Measurements from ENCODE around the gene TBC1D19. TPM values are rescaled to one million over a fixed set of nuclear protein-coding genes. Genes with fewer than 3 reads are reported as not detected.
A peak's percentile ranks its signal among the peaks of the same experiment; 100 is the strongest.
"Not testable (repeated sequence)": the region's sequence is repeated elsewhere in the genome, so short reads cannot be mapped to it uniquely, and the experiment has no call there.

The TBC1D19 gene
- polyA plus RNA-seq, 1 donor from 2014 or later, result 2.7 TPM

DNA sequence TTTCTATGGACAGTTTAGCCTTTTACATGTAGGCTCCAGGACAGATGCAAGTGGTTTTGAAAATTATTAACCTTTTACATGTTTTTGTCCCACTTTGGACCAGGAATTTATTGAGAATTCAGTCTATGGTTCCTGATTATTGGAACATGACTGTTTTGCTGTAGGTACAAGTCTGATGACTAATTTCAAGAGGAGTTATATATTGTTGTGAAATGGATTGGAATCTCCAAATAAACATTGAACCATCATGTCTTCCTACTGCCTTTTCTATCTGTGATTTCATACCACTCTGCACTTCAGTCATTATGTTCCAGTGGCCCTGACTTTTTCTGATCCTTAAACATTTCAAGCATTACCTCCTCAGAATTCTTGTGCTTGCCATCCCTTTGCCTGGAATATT lies 35.9 kb downstream of the TBC1D19 start:
- Mint-ChIP-seq H3K27me3 (no peaks in the 10 kb centered on the region), H3K9me3 (peaks cover 0 to 5% (median 0%) of the 10 kb centered on the region in 3 donors), H3K36me3 (peaks cover 7% of the 10 kb centered on the region), H3K4me3 (peak overlapping the region in 1 of 4 donors; percentile 63), H3K4me1 (peaks cover 4 to 6% (median 4%) of the 10 kb centered on the region in 3 donors), H3K27ac (no peak overlapping the region)

DNA sequence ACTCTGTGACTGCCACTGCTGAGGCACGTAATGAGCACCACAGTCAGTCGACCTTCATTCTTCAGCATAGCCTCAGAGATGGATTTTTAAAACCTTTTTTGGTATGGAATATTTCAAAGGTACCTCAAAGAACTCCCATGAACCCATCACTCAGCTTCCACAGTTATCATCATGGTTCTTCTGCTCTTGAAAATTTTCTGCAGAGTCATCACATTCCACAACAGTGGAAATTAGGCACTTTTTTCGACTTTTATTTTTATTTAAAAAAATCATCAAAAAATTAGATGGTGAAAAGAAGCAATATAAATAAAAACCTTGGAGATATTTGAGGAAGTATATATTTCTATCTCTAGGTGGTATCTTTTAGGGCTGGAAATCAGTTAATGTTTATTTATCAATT lies 37.5 kb downstream of the TBC1D19 start:
- H3K4me3 Mint-ChIP-seq, result no peak overlapping the region
- H3K27ac Mint-ChIP-seq, result no peak overlapping the region
- H3K9me3 Mint-ChIP-seq, result peaks cover 0 to 5% (median 0%) of the 10 kb centered on the region in 3 donors
- H3K27me3 Mint-ChIP-seq, result no peaks in the 10 kb centered on the region
- H3K4me1 Mint-ChIP-seq, result peaks cover 4 to 6% (median 4%) of the 10 kb centered on the region in 3 donors
- H3K36me3 Mint-ChIP-seq, result peaks cover 7% of the 10 kb centered on the region

DNA sequence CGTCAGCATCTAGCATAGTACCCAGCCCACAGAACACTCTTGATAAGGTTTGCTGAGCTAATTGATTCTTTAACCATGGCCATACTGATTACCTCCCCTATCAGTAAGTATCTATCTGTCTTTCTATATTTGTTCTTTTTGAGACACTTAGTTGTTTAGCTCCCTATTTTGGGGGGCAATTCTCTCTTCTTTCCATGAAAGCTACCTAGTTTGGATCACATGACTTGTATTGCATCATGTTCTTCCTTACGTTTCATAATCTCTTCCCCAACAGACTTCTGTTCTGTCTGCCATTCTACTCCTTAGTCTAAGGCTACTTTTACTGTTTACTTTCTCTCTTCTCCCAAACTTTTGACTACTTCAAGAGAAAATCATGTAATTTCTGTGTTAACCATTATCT lies 39.0 kb downstream of the TBC1D19 start:
- H3K36me3 Mint-ChIP-seq, result peaks cover 4% of the 10 kb centered on the region
- peak overlapping the region in 1 of 3 donors; percentile 42 for H3K27ac Mint-ChIP-seq
- H3K4me1 Mint-ChIP-seq, result peaks cover 4 to 6% (median 4%) of the 10 kb centered on the region in 3 donors
- H3K4me3 Mint-ChIP-seq, result no peak overlapping the region
- H3K9me3 Mint-ChIP-seq, result peaks cover 0 to 5% (median 0%) of the 10 kb centered on the region in 3 donors
- H3K27me3 Mint-ChIP-seq, result no peaks in the 10 kb centered on the region

GRCh38 chr4:26626658-26627057 lies 42.8 kb downstream of the TBC1D19 start:
- not testable (repeated sequence) for H3K27me3 Mint-ChIP-seq, H3K4me3 Mint-ChIP-seq, H3K27ac Mint-ChIP-seq, H3K9me3 Mint-ChIP-seq, H3K4me1 Mint-ChIP-seq
- H3K36me3 Mint-ChIP-seq, result peaks cover 12% of the 10 kb centered on the region

DNA sequence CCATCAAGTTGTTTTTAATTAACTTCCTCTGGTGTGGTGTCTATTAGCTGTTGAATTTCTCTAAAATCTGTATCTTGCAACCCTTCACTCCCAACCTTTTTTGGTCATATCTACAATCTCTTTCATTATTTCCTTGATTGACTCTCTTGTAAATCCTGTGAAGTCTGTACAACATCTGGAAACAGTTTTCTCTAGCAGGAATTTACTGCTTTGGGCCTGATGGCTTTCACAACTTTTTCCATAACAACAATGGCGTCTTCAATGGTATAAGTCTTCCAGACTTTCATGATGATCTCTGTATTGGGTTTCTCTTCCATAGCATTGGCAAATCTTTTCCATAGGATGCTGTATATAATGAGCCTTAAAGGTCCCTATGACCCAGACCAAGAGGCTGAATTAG lies 49.0 kb downstream of the TBC1D19 start:
- Mint-ChIP-seq H3K27ac (no peak overlapping the region), H3K27me3 (no peaks in the 10 kb centered on the region), H3K36me3 (peaks cover 26% of the 10 kb centered on the region), H3K4me3 (no peak overlapping the region), H3K4me1 (peaks cover 0 to 2% (median 0%) of the 10 kb centered on the region in 3 donors), H3K9me3 (no peaks in the 10 kb centered on the region)

GRCh38 chr4:26634237-26634636 lies 50.4 kb downstream of the TBC1D19 start:
- H3K4me1 Mint-ChIP-seq, result no peaks in the 10 kb centered on the region
- H3K36me3 Mint-ChIP-seq, result peaks cover 20% of the 10 kb centered on the region
- H3K27me3 Mint-ChIP-seq, result no peaks in the 10 kb centered on the region
- no peak overlapping the region for H3K4me3 Mint-ChIP-seq
- H3K27ac Mint-ChIP-seq, result no peak overlapping the region
- H3K9me3 Mint-ChIP-seq, result no peaks in the 10 kb centered on the region

- Mint-ChIP-seq H3K27me3 (no peaks in the 10 kb centered on the region), H3K27ac (no peak overlapping the region), H3K9me3 (no peaks in the 10 kb centered on the region), H3K4me1 (no peaks in the 10 kb centered on the region), H3K36me3 (peaks cover 22% of the 10 kb centered on the region), H3K4me3 (no peak overlapping the region)
Measured at GRCh38 chr4:26636458-26636857, 52.6 kb downstream of the TBC1D19 start.

DNA sequence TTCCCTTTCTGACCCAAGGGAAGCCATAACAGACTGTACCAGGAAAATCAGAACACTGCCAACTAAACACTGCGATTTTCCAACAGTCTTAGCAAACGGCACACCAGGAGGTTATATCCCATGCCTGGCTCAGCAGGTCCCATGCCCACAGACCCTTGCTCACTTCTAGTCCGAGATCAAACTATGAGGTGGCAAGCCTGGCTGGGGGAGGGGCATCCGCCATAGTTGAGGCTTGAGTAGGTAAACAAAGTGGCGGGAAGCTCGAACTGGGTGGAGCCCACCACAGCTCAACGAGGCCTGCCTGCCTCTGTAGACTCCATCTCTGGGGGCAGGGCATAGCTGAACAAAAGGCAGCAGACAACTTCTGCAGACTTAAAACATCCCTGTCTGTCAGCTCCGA lies 56.8 kb downstream of the TBC1D19 start:
- H3K9me3 Mint-ChIP-seq, H3K27me3 Mint-ChIP-seq, H3K36me3 Mint-ChIP-seq, H3K27ac Mint-ChIP-seq, H3K4me3 Mint-ChIP-seq, H3K4me1 Mint-ChIP-seq: not testable (repeated sequence)

- H3K27me3 Mint-ChIP-seq, result no peaks in the 10 kb centered on the region
- H3K36me3 Mint-ChIP-seq, result peaks cover 3% of the 10 kb centered on the region
- no peak overlapping the region for H3K4me3 Mint-ChIP-seq
- H3K4me1 Mint-ChIP-seq, result peaks cover 0 to 1% (median 0%) of the 10 kb centered on the region in 3 donors
- H3K27ac Mint-ChIP-seq, result no peak overlapping the region
- peaks cover 1 to 4% (median 2%) of the 10 kb centered on the region in 3 donors for H3K9me3 Mint-ChIP-seq
Measured at GRCh38 chr4:26647523-26648224, 63.8 kb downstream of the TBC1D19 start.

GRCh38 chr4:26648260-26648659 lies 64.4 kb downstream of the TBC1D19 start:
- no peaks in the 10 kb centered on the region for H3K27me3 Mint-ChIP-seq
- H3K27ac Mint-ChIP-seq, result no peak overlapping the region
- no peak overlapping the region for H3K4me3 Mint-ChIP-seq
- peaks cover 1 to 4% (median 2%) of the 10 kb centered on the region in 3 donors for H3K9me3 Mint-ChIP-seq
- peaks cover 8% of the 10 kb centered on the region for H3K36me3 Mint-ChIP-seq
- H3K4me1 Mint-ChIP-seq, result peaks cover 0 to 1% (median 0%) of the 10 kb centered on the region in 3 donors

DNA sequence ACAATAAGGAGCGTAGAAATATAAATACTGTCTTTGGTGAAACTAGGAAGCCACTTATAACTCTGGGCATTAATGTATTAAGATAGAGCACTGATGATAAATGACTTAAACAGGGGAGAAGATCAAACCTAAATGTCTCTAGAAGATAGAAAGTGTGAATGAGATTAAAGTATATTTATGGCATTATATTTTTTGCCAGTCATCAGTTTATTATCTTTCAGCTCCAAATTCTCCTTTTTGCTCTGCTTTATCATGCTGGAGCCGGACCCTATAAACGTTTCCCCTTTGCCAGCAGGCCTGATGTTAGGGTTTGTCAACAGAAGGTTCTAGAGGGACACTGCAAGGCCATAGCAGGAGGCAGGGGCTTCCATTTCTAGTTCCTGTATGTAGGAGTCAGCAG lies 76.4 kb downstream of the TBC1D19 start:
- H3K9me3 Mint-ChIP-seq, result peaks cover 0 to 4% (median 0%) of the 10 kb centered on the region in 3 donors
- H3K36me3 Mint-ChIP-seq, result peaks cover 15% of the 10 kb centered on the region
- H3K27ac Mint-ChIP-seq, result no peak overlapping the region
- H3K4me3 Mint-ChIP-seq, result no peak overlapping the region
- H3K27me3 Mint-ChIP-seq, result no peaks in the 10 kb centered on the region
- H3K4me1 Mint-ChIP-seq, result peaks cover 0 to 1% (median 0%) of the 10 kb centered on the region in 3 donors

- Mint-ChIP-seq H3K27ac (no peak overlapping the region), H3K4me1 (peaks cover 0 to 1% (median 0%) of the 10 kb centered on the region in 3 donors), H3K36me3 (peaks cover 7% of the 10 kb centered on the region), H3K4me3 (no peak overlapping the region), H3K9me3 (no peaks in the 10 kb centered on the region), H3K27me3 (no peaks in the 10 kb centered on the region)
Measured at GRCh38 chr4:26663888-26664287, 80.0 kb downstream of the TBC1D19 start.

DNA sequence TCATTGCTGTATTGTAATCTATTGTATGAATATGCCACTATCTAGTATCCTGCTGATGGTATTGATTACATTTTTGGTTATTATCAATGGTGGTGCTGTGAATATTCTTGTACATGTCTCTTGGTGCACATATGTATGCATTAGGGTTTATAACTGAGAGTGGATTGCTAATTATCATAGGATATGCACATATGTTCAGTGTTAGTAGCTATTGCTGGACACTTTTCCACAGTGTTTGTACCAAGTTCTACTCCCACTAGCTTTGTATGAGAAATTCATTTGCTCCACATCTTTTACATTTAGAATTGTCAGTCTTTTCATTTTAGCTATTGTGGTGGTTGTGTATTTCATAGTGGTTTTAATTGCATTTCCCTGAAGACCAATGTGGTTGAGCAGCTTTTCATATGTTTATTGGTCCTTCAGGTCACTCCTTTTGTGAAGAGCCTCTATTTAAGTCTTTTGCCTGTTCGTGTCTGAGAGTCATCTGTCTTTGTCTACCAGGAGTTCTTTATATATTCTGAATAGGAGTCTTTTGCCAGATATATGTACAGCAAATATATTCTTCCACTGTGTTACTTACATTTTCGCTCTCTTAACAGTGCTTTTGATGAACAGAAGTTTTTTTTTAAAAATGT lies 87.1 kb downstream of the TBC1D19 start:
- Mint-ChIP-seq H3K27ac (no peak overlapping the region), H3K9me3 (no peaks in the 10 kb centered on the region), H3K4me1 (no peaks in the 10 kb centered on the region), H3K36me3 (peaks cover 6% of the 10 kb centered on the region), H3K4me3 (no peak overlapping the region), H3K27me3 (no peaks in the 10 kb centered on the region)

DNA sequence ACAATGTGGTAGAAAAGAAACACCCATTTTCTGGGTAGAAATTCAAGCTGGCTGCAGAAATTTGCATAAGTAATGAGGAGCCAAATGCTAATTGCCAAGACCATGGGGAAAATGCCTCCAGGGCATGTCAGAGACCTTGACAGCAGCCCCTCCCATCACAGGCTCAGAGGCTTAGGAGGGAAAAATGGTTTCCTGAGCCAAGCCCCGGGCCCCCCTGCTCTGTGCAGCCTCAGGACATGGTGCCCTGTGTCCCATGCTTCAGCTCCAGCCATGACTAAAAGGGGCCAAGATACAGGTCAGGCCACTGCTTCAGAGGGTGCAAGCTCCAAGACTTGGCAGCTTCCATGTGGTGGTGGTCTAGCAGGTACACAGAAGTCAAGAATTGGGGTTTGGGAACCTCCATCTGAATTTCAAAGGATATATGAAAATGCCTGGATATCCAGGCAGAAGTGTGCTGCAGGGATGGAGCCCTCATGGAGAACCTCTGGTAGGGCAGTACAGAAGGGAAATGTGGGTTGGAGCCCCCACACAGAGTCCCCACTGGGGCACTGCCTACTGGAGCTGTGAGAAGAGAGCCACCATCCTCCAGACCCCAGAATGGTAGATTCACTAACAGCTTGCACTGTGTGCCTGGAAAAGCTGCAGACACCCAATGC lies 95.3 kb downstream of the TBC1D19 start:
- not testable (repeated sequence) for H3K27ac Mint-ChIP-seq, H3K4me3 Mint-ChIP-seq, H3K27me3 Mint-ChIP-seq, H3K4me1 Mint-ChIP-seq
- peaks cover 16% of the 10 kb centered on the region for H3K36me3 Mint-ChIP-seq
- H3K9me3 Mint-ChIP-seq, result peaks cover 9 to 36% (median 17%) of the 10 kb centered on the region in 3 donors

DNA sequence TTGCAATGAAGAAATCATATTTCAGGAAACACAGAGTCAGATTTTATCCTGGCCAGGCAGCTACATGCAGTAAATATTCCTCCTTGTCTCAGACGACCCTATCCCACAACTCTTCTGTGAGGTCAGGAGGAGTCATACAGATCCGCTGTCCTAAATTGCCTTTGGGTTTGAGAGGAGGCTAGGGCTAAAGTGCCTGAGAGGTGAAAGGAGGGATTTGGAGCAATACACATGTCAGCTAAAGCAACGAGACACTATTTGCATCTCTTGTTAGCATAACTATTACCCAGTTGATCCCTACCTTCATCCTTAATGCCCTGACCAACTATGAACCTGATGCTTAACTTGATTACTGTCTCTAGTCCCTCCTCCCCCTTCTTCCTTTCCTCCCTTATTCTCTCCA lies 98.6 kb downstream of the TBC1D19 start:
- no peaks in the 10 kb centered on the region for H3K27me3 Mint-ChIP-seq
- H3K4me3 Mint-ChIP-seq, result no peak overlapping the region
- H3K4me1 Mint-ChIP-seq, result no peaks in the 10 kb centered on the region
- H3K27ac Mint-ChIP-seq, result no peak overlapping the region
- peaks cover 9 to 30% (median 17%) of the 10 kb centered on the region in 3 donors for H3K9me3 Mint-ChIP-seq
- peaks cover 13% of the 10 kb centered on the region for H3K36me3 Mint-ChIP-seq
